ENCODE results near the gene MANEA. TPM values are rescaled to one million over a fixed set of nuclear protein-coding genes. Genes with fewer than 3 reads are reported as not detected.
A peak's percentile ranks its signal among the peaks of the same experiment; 100 is the strongest.

Gene MANEA
- total RNA-seq: 8.9 and 14.4 TPM in 2 replicates

- H3K4me3 ChIP-seq (ENCODE audit: low read depth, low read length): peak within 1 kb of the TSS; percentile 93
- DNase-seq (ENCODE audit: low read depth): no peak
- no peak for TF ChIP-seq CTCF (conservative IDR thresholded peaks at IDR 0.05; ENCODE audit: low read depth, low read length)
Observed at GRCh38 chr6:95577304-95578105, at the start of gene MANEA. Gene MANEA (plus strand): TSS chr6:95577535. CDS start chr6:95586440, 8,905 bp downstream.

GRCh38 chr6:95529762-95530161 is 47.6 kb upstream of the MANEA start:
- no peak overlapping the region for H3K4me3 ChIP-seq (ENCODE audit: low read depth, low read length)
- no peak for TF ChIP-seq CTCF (conservative IDR thresholded peaks at IDR 0.05; ENCODE audit: low read depth, low read length)
- no peak for DNase-seq (ENCODE audit: low read depth)

DNA sequence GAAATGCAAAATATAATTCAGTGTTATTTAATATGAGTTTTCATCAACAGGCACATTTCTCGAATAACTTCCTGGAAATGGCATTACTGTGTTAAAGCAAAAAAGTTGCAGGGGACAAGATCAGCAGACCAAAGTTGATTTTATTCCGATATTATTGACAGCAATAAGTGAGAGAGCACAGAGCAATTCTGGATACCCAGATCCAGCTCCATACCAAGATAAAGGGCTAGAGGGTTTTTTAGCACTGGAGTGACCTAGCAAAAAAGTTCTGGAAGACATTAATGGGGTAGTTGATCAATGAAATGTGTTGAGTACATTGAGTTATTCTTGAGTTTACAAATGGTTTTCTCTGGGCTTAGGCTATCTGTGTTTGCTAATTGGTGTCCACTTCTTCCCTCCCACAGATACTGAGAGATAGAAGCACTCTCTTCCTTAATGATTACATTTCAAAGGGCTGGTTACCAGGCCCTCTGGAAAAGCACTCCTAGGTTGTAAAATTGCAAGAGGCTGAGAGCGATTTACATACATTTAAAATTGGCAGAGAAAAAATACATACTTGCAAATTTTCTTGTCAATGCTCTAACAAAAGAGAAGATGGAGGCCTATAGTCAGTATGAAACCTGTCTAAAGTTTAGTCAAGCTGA is 47.0 kb upstream of the MANEA start:
- no peak for TF ChIP-seq CTCF (conservative IDR thresholded peaks at IDR 0.05; ENCODE audit: low read depth, low read length)

DNA sequence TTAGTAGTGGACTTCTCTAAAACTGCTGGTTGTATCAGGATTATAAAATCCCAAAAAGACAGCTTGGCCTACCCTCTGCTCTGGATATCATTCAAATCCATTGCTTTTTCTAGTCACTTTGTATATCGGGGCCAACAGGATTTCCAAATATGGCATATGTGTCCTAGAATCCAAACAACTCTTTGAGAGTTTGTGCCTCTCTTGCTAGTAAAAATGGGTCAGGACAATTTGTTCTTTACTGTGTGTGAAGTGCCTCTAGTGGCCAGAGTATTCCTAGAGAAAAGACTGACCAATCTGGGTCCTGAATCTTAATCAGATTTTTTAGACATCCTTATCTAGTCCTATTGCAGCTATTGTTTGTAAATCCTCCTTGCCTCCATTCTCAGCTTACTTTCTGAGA is 33.5 kb upstream of the MANEA start:
- TF ChIP-seq CTCF (conservative IDR thresholded peaks at IDR 0.05; ENCODE audit: low read depth, low read length): peak; percentile 13
- no peak for DNase-seq (ENCODE audit: low read depth)
- H3K4me3 ChIP-seq (ENCODE audit: low read depth, low read length): no peak overlapping the region

More for the DNA sequence above, 47.0 kb upstream of the MANEA start:
- no peak overlapping the region for H3K4me3 ChIP-seq (ENCODE audit: low read depth, low read length)
- no peak for DNase-seq (ENCODE audit: low read depth)

DNA sequence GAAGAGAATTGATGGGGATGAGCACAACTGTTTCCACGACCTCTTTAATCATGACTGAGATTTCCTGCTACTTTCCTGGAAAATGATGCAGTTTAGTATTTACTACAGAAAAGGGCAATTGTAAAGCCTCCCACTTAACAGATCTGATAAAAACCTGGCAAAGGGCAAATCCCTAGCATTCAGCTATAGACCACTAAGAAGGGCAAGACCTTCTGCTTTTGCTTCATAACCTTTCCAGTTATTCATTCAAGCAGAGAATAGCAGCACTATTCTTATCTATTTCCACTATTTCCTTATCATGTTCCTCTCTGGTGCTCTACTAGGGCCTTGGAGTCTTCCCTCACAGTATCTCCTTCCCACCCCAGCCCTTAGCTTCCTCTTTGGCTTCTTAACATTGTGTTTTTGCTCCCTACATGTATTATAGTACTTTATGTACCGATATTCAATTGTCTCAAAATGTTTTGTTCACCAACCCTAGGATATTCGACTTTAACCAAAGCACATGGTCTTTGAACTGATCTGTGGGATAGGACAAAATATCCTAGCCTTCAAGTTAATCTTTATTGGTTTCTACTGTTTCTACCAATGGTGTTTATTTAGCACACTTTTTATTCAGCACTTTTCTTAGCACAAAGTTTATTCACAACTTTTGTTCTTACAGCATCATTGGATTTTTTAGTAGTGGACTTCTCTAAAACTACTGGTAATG is 32.7 kb upstream of the MANEA start:
- TF ChIP-seq CTCF (conservative IDR thresholded peaks at IDR 0.05; ENCODE audit: low read depth, low read length): no peak
- no peak overlapping the region for H3K4me3 ChIP-seq (ENCODE audit: low read depth, low read length)
- DNase-seq (ENCODE audit: low read depth): no peak

DNA sequence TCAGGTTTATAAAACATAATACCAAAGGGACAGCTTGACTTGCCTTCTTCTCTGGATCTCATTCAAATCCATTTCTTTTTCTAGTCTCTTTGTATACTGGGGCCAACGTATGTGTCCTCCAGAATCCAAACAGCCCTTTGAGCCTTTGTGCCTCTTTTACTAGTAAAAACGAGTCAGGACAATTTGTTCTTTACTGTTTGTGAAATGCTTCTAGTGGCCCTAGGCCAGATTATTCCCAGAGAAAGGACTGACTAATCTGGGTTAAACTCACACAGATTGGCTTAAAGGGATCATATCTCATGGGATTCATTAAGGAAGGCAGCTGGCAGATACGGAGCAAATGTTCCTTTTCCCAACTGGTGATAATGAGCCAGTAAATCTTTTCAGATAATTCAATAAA is 32.1 kb upstream of the MANEA start:
- no peak for DNase-seq (ENCODE audit: low read depth)
- no peak for TF ChIP-seq CTCF (conservative IDR thresholded peaks at IDR 0.05; ENCODE audit: low read depth, low read length)
- no peak overlapping the region for H3K4me3 ChIP-seq (ENCODE audit: low read depth, low read length)
